Measurements from ENCODE around the gene CERS6. TPM values are rescaled to one million over a fixed set of nuclear protein-coding genes. Genes with fewer than 3 reads are reported as not detected.

Gene CERS6
- total RNA-seq, 1 experiment from 2014 or later: 17.3 TPM

DNA sequence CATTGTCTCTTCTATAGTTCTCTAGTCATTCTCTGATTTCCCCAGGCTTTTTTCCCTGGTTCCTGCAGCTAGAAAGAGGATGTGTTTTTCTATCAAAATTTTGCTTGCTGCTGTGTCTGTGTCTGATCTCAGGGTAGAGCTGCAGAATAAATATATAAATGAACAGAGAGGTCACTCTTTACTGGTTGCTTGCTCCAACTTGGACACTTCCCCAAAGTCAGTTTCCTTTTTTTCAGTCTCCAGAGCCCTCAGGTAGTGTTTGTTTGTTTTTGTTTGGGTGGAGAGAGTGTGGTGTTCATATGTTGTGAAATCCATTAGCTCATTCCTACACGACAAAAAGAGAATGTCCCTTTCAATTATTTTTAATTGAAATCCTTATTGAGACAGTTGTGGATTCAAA, 85.8 kb downstream of the CERS6 start:
- H3K9me3 Mint-ChIP-seq: peaks cover 19% of the 10 kb centered on the region
- ATAC-seq: no peak
- H3K4me3 Mint-ChIP-seq: no peak overlapping the region
- DNase-seq (ENCODE audit: low spot score): no peak
- H3K27ac Mint-ChIP-seq: peak overlapping the region; percentile 34; the same call in 1 of the 2 replicates
- POLR2A ChIA-PET: no interaction called here
- CTCF ChIA-PET: no interaction called here
- no peaks in the 10 kb centered on the region for H3K27me3 Mint-ChIP-seq (ENCODE audit: low read depth)
- peaks cover 27% of the 10 kb centered on the region for H3K4me1 Mint-ChIP-seq
- TF ChIP-seq TCF7 (CRISPR knock-in tag; IDR thresholded peaks at IDR 0.05; ENCODE audit: low read depth) (no peak), HMGA2 (CRISPR knock-in tag; IDR thresholded peaks at IDR 0.05) (no peak)
- H3K36me3 Mint-ChIP-seq: peaks cover 16% of the 10 kb centered on the region

DNA sequence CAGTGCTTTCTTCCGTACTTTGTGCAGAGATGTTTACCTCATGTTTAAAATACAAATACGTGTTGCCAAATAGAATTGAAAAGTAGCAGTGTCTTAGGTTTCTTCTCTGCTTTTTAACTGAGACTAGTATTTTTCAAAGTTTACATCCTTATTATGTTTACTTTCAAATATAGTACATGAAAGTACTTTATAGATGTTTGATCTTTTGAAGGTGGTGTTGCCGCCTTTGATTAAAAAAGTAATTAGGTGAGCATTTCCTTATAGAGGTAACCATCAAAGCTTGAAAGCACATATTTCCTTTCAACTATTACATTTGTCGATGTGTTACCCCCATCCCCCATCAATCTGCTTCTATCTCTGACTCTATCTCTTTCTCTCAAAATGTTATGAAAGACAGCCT, 87.0 kb downstream of the CERS6 start:
- ChIA-PET POLR2A (no interaction called here), CTCF (no interaction called here)
- TF ChIP-seq RELA (CRISPR knock-in tag; IDR thresholded peaks at IDR 0.05; ENCODE audit: borderline replicate concordance) (no peak), TCF7 (CRISPR knock-in tag; IDR thresholded peaks at IDR 0.05; ENCODE audit: low read depth) (no peak), SP1 (CRISPR knock-in tag; conservative IDR thresholded peaks at IDR 0.05) (no peak), ETV6 (CRISPR knock-in tag; IDR thresholded peaks at IDR 0.05) (no peak), NR2C2 (CRISPR knock-in tag; IDR thresholded peaks at IDR 0.05) (no peak)
- TF ChIP-seq, protein P1, sequence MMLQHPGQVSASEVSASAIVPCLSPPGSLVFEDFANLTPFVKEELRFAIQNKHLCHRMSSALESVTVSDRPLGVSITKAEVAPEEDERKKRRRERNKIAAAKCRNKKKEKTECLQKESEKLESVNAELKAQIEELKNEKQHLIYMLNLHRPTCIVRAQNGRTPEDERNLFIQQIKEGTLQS (CRISPR knock-in tag; conservative IDR thresholded peaks at IDR 0.05): no peak
- TF ChIP-seq, protein P2, sequence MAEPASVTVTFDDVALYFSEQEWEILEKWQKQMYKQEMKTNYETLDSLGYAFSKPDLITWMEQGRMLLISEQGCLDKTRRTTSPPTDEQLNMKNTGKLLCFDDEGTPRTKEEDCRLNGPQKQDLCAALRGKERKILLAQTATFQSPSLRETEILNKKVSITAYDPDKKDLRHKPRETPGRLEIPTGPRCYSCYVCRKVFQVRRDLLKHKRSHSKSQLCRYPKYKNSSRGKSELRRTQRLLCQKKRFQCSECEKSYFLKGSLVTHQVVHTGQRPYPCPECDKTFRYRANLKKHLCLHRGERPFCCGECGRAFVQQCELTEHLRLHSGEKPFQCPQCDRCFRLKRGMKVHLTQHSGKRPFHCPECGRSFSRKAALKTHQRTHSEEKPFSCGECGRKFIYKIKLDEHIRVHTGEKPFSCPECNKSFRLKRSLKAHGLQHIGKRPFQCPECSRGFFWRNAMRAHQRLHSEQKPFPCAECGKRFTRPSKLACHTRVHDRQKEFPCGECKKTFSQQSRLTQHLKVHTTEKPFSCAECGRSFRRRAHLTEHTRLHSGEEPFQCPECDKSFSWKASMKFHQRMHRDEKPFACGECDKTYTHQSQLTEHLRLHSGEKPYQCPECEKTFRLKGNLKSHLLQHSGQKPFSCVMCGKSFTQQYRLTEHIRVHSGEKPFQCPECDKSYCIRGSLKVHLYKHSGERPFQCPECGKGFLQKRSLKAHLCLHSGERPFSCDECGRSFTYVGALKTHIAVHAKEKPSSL (CRISPR knock-in tag; conservative IDR thresholded peaks at IDR 0.05): no peak
- TF ChIP-seq, protein P3, sequence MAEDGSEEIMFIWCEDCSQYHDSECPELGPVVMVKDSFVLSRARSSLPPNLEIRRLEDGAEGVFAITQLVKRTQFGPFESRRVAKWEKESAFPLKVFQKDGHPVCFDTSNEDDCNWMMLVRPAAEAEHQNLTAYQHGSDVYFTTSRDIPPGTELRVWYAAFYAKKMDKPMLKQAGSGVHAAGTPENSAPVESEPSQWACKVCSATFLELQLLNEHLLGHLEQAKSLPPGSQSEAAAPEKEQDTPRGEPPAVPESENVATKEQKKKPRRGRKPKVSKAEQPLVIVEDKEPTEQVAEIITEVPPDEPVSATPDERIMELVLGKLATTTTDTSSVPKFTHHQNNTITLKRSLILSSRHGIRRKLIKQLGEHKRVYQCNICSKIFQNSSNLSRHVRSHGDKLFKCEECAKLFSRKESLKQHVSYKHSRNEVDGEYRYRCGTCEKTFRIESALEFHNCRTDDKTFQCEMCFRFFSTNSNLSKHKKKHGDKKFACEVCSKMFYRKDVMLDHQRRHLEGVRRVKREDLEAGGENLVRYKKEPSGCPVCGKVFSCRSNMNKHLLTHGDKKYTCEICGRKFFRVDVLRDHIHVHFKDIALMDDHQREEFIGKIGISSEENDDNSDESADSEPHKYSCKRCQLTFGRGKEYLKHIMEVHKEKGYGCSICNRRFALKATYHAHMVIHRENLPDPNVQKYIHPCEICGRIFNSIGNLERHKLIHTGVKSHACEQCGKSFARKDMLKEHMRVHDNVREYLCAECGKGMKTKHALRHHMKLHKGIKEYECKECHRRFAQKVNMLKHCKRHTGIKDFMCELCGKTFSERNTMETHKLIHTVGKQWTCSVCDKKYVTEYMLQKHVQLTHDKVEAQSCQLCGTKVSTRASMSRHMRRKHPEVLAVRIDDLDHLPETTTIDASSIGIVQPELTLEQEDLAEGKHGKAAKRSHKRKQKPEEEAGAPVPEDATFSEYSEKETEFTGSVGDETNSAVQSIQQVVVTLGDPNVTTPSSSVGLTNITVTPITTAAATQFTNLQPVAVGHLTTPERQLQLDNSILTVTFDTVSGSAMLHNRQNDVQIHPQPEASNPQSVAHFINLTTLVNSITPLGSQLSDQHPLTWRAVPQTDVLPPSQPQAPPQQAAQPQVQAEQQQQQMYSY (CRISPR knock-in tag; IDR thresholded peaks at IDR 0.05): no peak
- TF ChIP-seq, protein P4, sequence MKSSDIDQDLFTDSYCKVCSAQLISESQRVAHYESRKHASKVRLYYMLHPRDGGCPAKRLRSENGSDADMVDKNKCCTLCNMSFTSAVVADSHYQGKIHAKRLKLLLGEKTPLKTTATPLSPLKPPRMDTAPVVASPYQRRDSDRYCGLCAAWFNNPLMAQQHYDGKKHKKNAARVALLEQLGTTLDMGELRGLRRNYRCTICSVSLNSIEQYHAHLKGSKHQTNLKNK (CRISPR knock-in tag; IDR thresholded peaks at IDR 0.05): no peak
- no peak for ATAC-seq
- Mint-ChIP-seq H3K4me1 (peaks cover 23% of the 10 kb centered on the region), H3K27me3 (ENCODE audit: low read depth) (no peaks in the 10 kb centered on the region), H3K4me3 (no peak overlapping the region), H3K36me3 (peaks cover 21% of the 10 kb centered on the region), H3K9me3 (peaks cover 19% of the 10 kb centered on the region), H3K27ac (no peak overlapping the region)
- DNase-seq (ENCODE audit: low spot score): no peak

DNA sequence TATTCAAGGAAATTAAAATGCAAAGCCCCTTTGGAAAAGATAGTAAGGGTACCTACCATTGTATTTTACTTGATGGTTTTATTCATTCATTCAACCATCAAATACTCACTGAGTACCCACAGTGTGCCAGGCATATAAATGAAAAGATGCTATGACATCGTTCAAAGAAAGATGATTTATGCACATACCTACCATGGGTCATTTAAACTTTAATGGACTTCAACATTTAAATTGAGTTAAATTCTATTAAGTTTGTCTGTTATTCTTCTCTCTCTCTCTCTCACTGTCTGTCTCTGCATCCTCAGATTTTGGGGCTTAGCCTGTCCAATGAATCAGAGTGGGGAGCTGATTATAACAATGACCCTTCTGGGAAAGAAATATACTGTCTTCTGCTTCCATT, 87.9 kb downstream of the CERS6 start:
- no peak for DNase-seq (ENCODE audit: low spot score)
- H3K27me3 Mint-ChIP-seq (ENCODE audit: low read depth): no peaks in the 10 kb centered on the region
- H3K4me1 Mint-ChIP-seq: peaks cover 25% of the 10 kb centered on the region
- ChIA-PET CTCF (no interaction called here), POLR2A (no interaction called here)
- H3K4me3 Mint-ChIP-seq: no peak overlapping the region
- peaks cover 17% of the 10 kb centered on the region for H3K9me3 Mint-ChIP-seq
- ATAC-seq: no peak
- H3K27ac Mint-ChIP-seq: no peak overlapping the region
- H3K36me3 Mint-ChIP-seq: peaks cover 22% of the 10 kb centered on the region
- TF ChIP-seq OVOL2 (CRISPR knock-in tag; IDR thresholded peaks at IDR 0.05; ENCODE audit: borderline replicate concordance) (no peak), ZNF671 (CRISPR knock-in tag; IDR thresholded peaks at IDR 0.05) (no peak), ZNF317 (CRISPR knock-in tag; IDR thresholded peaks at IDR 0.05; ENCODE audit: borderline replicate concordance, low read depth) (no peak), NFATC4 (CRISPR knock-in tag; IDR thresholded peaks at IDR 0.05) (no peak), ESRRA (CRISPR knock-in tag; IDR thresholded peaks at IDR 0.05; ENCODE audit: borderline replicate concordance) (no peak)
- TF ChIP-seq, protein P5, sequence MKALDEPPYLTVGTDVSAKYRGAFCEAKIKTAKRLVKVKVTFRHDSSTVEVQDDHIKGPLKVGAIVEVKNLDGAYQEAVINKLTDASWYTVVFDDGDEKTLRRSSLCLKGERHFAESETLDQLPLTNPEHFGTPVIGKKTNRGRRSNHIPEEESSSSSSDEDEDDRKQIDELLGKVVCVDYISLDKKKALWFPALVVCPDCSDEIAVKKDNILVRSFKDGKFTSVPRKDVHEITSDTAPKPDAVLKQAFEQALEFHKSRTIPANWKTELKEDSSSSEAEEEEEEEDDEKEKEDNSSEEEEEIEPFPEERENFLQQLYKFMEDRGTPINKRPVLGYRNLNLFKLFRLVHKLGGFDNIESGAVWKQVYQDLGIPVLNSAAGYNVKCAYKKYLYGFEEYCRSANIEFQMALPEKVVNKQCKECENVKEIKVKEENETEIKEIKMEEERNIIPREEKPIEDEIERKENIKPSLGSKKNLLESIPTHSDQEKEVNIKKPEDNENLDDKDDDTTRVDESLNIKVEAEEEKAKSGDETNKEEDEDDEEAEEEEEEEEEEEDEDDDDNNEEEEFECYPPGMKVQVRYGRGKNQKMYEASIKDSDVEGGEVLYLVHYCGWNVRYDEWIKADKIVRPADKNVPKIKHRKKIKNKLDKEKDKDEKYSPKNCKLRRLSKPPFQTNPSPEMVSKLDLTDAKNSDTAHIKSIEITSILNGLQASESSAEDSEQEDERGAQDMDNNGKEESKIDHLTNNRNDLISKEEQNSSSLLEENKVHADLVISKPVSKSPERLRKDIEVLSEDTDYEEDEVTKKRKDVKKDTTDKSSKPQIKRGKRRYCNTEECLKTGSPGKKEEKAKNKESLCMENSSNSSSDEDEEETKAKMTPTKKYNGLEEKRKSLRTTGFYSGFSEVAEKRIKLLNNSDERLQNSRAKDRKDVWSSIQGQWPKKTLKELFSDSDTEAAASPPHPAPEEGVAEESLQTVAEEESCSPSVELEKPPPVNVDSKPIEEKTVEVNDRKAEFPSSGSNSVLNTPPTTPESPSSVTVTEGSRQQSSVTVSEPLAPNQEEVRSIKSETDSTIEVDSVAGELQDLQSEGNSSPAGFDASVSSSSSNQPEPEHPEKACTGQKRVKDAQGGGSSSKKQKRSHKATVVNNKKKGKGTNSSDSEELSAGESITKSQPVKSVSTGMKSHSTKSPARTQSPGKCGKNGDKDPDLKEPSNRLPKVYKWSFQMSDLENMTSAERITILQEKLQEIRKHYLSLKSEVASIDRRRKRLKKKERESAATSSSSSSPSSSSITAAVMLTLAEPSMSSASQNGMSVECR (CRISPR knock-in tag; IDR thresholded peaks at IDR 0.05; ENCODE audit: borderline replicate concordance): no peak
- TF ChIP-seq, protein P3 (CRISPR knock-in tag; IDR thresholded peaks at IDR 0.05): no peak
- TF ChIP-seq, protein P6, sequence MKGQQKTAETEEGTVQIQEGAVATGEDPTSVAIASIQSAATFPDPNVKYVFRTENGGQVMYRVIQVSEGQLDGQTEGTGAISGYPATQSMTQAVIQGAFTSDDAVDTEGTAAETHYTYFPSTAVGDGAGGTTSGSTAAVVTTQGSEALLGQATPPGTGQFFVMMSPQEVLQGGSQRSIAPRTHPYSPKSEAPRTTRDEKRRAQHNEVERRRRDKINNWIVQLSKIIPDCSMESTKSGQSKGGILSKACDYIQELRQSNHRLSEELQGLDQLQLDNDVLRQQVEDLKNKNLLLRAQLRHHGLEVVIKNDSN (CRISPR knock-in tag; IDR thresholded peaks at IDR 0.05): no peak

Data from WTC11 (cell line).